Measurements from ENCODE around the gene TMEM221. TPM values are rescaled to one million over a fixed set of nuclear protein-coding genes. Genes with fewer than 3 reads are reported as not detected.

The TMEM221 gene
- polyA plus RNA-seq, 1 donor from 2014 or later = not detected

- H3K9ac ChIP-seq (ENCODE audit: low read length) = no peak overlapping the region
- H3K9me3 ChIP-seq (ENCODE audit: low read length) = no peaks in the 10 kb centered on the region
- H4K20me1 ChIP-seq (ENCODE audit: insufficient read depth) = no peaks in the 10 kb centered on the region
- H3K79me2 ChIP-seq (replicated peaks; ENCODE audit: insufficient read depth, low read length) = peaks cover 5% of the 10 kb centered on the region
- H3K27ac ChIP-seq (ENCODE audit: low read length) = no peak overlapping the region
- TF ChIP-seq RAD21 (conservative IDR thresholded peaks at IDR 0.05) (no peak), TAF1 (IDR thresholded peaks at IDR 0.05; ENCODE audit: low read depth) (no peak), SMC3 (conservative IDR thresholded peaks at IDR 0.05; ENCODE audit: poor library complexity) (no peak), EP300 (conservative IDR thresholded peaks at IDR 0.05; ENCODE audit: poor library complexity, severe bottlenecking) (no peak), POLR2AphosphoS5 (IDR thresholded peaks at IDR 0.05) (no peak), EZH2 (IDR thresholded peaks at IDR 0.05; ENCODE audit: borderline replicate concordance, insufficient read depth, low read length, poor library complexity, severe bottlenecking) (no peak), MXI1 (conservative IDR thresholded peaks at IDR 0.05; ENCODE audit: poor library complexity, severe bottlenecking) (no peak)
- TF ChIP-seq, protein P1, sequence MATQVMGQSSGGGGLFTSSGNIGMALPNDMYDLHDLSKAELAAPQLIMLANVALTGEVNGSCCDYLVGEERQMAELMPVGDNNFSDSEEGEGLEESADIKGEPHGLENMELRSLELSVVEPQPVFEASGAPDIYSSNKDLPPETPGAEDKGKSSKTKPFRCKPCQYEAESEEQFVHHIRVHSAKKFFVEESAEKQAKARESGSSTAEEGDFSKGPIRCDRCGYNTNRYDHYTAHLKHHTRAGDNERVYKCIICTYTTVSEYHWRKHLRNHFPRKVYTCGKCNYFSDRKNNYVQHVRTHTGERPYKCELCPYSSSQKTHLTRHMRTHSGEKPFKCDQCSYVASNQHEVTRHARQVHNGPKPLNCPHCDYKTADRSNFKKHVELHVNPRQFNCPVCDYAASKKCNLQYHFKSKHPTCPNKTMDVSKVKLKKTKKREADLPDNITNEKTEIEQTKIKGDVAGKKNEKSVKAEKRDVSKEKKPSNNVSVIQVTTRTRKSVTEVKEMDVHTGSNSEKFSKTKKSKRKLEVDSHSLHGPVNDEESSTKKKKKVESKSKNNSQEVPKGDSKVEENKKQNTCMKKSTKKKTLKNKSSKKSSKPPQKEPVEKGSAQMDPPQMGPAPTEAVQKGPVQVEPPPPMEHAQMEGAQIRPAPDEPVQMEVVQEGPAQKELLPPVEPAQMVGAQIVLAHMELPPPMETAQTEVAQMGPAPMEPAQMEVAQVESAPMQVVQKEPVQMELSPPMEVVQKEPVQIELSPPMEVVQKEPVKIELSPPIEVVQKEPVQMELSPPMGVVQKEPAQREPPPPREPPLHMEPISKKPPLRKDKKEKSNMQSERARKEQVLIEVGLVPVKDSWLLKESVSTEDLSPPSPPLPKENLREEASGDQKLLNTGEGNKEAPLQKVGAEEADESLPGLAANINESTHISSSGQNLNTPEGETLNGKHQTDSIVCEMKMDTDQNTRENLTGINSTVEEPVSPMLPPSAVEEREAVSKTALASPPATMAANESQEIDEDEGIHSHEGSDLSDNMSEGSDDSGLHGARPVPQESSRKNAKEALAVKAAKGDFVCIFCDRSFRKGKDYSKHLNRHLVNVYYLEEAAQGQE (IDR thresholded peaks at IDR 0.05; ENCODE audit: borderline replicate concordance) = no peak
- TF ChIP-seq, protein P2, sequence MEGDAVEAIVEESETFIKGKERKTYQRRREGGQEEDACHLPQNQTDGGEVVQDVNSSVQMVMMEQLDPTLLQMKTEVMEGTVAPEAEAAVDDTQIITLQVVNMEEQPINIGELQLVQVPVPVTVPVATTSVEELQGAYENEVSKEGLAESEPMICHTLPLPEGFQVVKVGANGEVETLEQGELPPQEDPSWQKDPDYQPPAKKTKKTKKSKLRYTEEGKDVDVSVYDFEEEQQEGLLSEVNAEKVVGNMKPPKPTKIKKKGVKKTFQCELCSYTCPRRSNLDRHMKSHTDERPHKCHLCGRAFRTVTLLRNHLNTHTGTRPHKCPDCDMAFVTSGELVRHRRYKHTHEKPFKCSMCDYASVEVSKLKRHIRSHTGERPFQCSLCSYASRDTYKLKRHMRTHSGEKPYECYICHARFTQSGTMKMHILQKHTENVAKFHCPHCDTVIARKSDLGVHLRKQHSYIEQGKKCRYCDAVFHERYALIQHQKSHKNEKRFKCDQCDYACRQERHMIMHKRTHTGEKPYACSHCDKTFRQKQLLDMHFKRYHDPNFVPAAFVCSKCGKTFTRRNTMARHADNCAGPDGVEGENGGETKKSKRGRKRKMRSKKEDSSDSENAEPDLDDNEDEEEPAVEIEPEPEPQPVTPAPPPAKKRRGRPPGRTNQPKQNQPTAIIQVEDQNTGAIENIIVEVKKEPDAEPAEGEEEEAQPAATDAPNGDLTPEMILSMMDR (IDR thresholded peaks at IDR 0.05; ENCODE audit: poor library complexity, severe bottlenecking) = no peak
- no peak overlapping the region for H3K4me2 ChIP-seq (ENCODE audit: low read length)
- no peak overlapping the region for H3K4me3 ChIP-seq (ENCODE audit: low read length)
- no peak overlapping the region for H2AFZ ChIP-seq (ENCODE audit: low read depth, low read length)
- H3K36me3 ChIP-seq (ENCODE audit: insufficient read depth, low read length) = no peaks in the 10 kb centered on the region
- no peaks in the 10 kb centered on the region for H3K9me2 ChIP-seq (ENCODE audit: insufficient read depth, low read length)
- no peaks in the 10 kb centered on the region for H3F3A ChIP-seq (ENCODE audit: insufficient read depth, low read length, poor library complexity, severe bottlenecking)
- H3K27me3 ChIP-seq (ENCODE audit: insufficient read depth, low read depth, low read length) = no peaks in the 10 kb centered on the region
These were observed 19.2 kb upstream of the TMEM221 start for GRCh38 chr19:17467471-17468301.

- no peak overlapping the region for H3K4me2 ChIP-seq (ENCODE audit: low read length)
- no peak overlapping the region for H3K9ac ChIP-seq (ENCODE audit: low read length)
- H3K9me3 ChIP-seq (ENCODE audit: low read length) = no peaks in the 10 kb centered on the region
- no peak overlapping the region for H2AFZ ChIP-seq (ENCODE audit: low read depth, low read length)
- H3K79me2 ChIP-seq (replicated peaks; ENCODE audit: insufficient read depth, low read length) = peaks cover 5% of the 10 kb centered on the region
- H4K20me1 ChIP-seq (ENCODE audit: insufficient read depth) = no peaks in the 10 kb centered on the region
- no peaks in the 10 kb centered on the region for H3K36me3 ChIP-seq (ENCODE audit: insufficient read depth, low read length)
- no peaks in the 10 kb centered on the region for H3K9me2 ChIP-seq (ENCODE audit: insufficient read depth, low read length)
- no peak for TF ChIP-seq POLR2AphosphoS5 (IDR thresholded peaks at IDR 0.05)
- no peak for TF ChIP-seq EP300 (conservative IDR thresholded peaks at IDR 0.05; ENCODE audit: poor library complexity, severe bottlenecking)
- TF ChIP-seq, protein P1 (IDR thresholded peaks at IDR 0.05; ENCODE audit: borderline replicate concordance) = no peak
- TF ChIP-seq, protein P2 (IDR thresholded peaks at IDR 0.05; ENCODE audit: poor library complexity, severe bottlenecking) = no peak
- no peak for TF ChIP-seq MXI1 (conservative IDR thresholded peaks at IDR 0.05; ENCODE audit: poor library complexity, severe bottlenecking)
- no peak for TF ChIP-seq SMC3 (conservative IDR thresholded peaks at IDR 0.05; ENCODE audit: poor library complexity)
- TF ChIP-seq TAF1 (IDR thresholded peaks at IDR 0.05; ENCODE audit: low read depth) = no peak
- no peak for TF ChIP-seq EZH2 (IDR thresholded peaks at IDR 0.05; ENCODE audit: borderline replicate concordance, insufficient read depth, low read length, poor library complexity, severe bottlenecking)
- no peak for TF ChIP-seq RAD21 (conservative IDR thresholded peaks at IDR 0.05)
- no peaks in the 10 kb centered on the region for H3F3A ChIP-seq (ENCODE audit: insufficient read depth, low read length, poor library complexity, severe bottlenecking)
- no peak overlapping the region for H3K4me3 ChIP-seq (ENCODE audit: low read length)
- H3K27me3 ChIP-seq (ENCODE audit: insufficient read depth, low read depth, low read length) = no peaks in the 10 kb centered on the region
- no peak overlapping the region for H3K27ac ChIP-seq (ENCODE audit: low read length)
These were observed 18.0 kb upstream of the TMEM221 start for GRCh38 chr19:17466487-17466850.
